Measurements from ENCODE around the gene TUT7.

- TF ChIP-seq POLR2A (IDR thresholded peaks at IDR 0.05): no peak
- TF ChIP-seq, protein P1, sequence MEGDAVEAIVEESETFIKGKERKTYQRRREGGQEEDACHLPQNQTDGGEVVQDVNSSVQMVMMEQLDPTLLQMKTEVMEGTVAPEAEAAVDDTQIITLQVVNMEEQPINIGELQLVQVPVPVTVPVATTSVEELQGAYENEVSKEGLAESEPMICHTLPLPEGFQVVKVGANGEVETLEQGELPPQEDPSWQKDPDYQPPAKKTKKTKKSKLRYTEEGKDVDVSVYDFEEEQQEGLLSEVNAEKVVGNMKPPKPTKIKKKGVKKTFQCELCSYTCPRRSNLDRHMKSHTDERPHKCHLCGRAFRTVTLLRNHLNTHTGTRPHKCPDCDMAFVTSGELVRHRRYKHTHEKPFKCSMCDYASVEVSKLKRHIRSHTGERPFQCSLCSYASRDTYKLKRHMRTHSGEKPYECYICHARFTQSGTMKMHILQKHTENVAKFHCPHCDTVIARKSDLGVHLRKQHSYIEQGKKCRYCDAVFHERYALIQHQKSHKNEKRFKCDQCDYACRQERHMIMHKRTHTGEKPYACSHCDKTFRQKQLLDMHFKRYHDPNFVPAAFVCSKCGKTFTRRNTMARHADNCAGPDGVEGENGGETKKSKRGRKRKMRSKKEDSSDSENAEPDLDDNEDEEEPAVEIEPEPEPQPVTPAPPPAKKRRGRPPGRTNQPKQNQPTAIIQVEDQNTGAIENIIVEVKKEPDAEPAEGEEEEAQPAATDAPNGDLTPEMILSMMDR (IDR thresholded peaks at IDR 0.05): no peak
These were observed 13.7 kb downstream of the TUT7 start for GRCh38 chr9:86340356-86341006.

Data from Peyer's patch (tissue), 4 donors.